Fibroblast of villous mesenchyme (primary cell): ENCODE data around the gene NAA25. TPM values are rescaled to one million over a fixed set of nuclear protein-coding genes. Genes with fewer than 3 reads are reported as not detected.
"Not testable (repeated sequence)": the region's sequence is repeated elsewhere in the genome, so short reads cannot be mapped to it uniquely, and the experiment has no call there.

Source experiments
- DNase-seq: peaks from one replicate; pipeline ENCODE4 v3.0.0-alpha.2; 2010; ENCODE audit warnings: low read depth
- H3K4me3 ChIP-seq: 2 replicates; pipeline ENCODE4 v1.5.1; 2011; ENCODE audit warnings: low read depth, mild to moderate bottlenecking, low read length
- total RNA-seq: library from RNA; depleted of rRNA; stranded (reverse); fragments of >200 nt; gene quantifications from 2 replicates; pipeline ENCODE4 v1.2.3, GENCODE V29; 2012
- TF ChIP-seq, protein P1 (sequence below): IDR thresholded peaks from 2 replicates; pipeline ENCODE4 v1.5.1; 2012; ENCODE audit warnings: low read depth, mild to moderate bottlenecking, low read length; ENCODE audit not compliant: insufficient read depth

NAA25 gene
- total RNA-seq, 1 donor: 30.7 TPM

DNA sequence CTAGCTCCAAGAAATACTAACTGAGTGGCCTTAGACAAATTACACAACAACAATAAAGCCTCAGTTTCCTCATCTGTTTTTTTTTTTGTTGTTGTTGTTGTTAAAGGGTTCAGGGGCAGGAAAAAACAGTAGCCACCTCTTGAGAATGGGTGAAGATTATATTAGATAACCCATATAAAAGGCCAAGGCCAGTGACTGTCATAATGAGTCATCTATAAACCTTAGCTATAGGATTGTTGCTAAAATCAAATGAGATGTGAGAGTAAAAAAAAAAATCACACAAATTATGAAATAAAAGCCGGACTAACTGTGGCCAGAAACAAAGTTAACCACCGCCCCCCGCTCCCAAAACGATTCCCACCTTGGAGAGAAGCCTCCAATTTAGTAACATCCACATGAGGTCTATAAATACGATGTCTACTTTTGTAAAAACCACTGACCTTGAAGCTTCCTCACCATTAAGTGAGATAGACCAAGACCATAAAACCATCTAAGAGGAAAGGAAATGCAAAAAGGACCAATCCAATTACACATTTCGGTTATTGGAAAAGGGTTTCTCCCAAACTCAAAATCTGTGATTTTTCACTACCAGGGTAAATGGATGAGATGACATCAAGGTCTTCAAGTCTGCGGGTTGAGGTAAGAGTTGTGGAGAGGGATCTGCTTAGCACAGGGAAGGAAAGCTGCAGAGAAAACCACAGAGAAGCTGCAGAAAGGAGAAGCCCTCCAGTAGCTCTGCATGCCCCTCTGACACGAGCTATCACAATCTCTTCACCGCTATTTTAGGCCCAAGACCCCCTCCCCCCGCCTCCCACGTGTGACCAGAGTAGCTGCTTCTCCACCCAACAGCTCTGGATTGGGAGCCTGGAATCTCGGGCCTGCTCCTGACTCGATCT, 1.0 kb downstream of the NAA25 start:
- H3K4me3 ChIP-seq: peak overlapping the region; percentile 94
- TF ChIP-seq, protein P1, sequence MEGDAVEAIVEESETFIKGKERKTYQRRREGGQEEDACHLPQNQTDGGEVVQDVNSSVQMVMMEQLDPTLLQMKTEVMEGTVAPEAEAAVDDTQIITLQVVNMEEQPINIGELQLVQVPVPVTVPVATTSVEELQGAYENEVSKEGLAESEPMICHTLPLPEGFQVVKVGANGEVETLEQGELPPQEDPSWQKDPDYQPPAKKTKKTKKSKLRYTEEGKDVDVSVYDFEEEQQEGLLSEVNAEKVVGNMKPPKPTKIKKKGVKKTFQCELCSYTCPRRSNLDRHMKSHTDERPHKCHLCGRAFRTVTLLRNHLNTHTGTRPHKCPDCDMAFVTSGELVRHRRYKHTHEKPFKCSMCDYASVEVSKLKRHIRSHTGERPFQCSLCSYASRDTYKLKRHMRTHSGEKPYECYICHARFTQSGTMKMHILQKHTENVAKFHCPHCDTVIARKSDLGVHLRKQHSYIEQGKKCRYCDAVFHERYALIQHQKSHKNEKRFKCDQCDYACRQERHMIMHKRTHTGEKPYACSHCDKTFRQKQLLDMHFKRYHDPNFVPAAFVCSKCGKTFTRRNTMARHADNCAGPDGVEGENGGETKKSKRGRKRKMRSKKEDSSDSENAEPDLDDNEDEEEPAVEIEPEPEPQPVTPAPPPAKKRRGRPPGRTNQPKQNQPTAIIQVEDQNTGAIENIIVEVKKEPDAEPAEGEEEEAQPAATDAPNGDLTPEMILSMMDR: no peak
- no peak for DNase-seq

DNA sequence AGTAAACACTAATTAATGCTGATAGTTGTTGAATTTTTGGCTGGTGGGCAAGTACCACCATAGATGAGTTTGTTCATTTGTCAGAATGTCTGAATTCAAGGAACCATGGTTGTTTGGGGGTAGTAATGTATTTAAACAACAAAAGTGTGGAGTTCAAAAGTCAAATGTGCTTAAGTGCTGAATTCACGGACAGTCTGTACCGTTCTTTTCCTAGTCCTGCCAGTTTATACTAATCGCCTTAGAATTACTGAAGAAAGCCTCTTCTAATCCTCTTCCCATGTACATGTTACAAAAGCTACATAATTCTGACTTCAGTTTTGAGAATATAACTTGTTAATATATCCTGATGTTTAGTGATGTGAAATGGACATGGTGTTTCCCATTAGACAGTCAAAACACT, 2.7 kb downstream of the NAA25 start:
- no peak for DNase-seq
- H3K4me3 ChIP-seq: no peak overlapping the region
- TF ChIP-seq, protein P1: no peak

DNA sequence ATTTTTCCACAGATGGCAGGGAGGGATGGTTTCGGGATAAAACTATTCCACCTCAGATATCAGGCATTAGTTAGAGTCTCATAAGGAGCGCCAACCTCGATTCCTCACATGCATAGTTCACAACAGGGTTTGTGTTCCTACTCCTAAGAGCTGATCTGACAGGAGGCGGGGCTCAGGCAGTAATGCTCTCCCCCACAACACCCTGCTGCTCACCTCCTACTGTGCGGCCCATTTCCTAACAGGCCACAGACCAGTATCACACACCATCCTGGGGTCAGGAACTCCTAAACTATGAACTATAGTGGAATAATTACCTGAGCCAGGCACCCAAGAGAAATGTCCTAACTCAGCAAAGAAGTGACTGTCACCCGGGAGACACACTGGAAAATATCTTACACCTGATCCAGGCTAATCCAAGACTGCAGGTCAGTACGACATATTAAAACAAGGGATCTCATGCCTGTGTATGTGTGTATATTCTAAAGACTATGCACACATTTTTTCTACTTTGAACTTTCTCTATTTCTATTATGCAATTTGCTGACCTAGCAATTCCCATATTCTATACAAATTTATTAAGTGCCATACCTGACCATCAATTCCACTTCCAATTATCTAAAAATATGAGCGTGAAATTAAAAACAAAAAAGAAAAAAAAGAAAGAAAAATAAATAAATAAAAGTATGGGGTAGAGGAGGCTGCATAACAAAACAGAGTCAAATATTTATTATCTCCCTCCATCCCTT, 4.7 kb downstream of the NAA25 start:
- TF ChIP-seq, protein P1: no peak
- no peak for DNase-seq
- H3K4me3 ChIP-seq: no peak overlapping the region

DNA sequence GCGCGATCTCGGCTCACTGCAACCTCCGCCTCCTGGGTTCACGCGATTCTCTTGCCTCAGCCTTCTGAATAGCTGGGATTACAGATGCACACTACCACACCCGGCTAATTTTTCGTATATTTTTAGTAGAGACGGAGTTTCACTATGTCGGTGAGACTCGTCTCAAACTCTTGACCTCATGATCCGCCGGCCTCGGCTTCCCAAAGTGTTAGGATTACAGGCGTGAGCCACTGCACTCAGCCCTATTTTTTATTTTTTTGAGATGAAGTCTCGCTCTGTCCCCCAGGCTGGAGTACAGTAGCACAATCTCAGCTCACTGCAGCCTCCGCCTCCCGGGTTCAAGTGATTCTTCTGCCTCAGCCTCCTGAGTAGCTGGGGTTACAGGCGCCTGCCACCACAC, 5.8 kb downstream of the NAA25 start:
- H3K4me3 ChIP-seq, DNase-seq: not testable (repeated sequence)

DNA sequence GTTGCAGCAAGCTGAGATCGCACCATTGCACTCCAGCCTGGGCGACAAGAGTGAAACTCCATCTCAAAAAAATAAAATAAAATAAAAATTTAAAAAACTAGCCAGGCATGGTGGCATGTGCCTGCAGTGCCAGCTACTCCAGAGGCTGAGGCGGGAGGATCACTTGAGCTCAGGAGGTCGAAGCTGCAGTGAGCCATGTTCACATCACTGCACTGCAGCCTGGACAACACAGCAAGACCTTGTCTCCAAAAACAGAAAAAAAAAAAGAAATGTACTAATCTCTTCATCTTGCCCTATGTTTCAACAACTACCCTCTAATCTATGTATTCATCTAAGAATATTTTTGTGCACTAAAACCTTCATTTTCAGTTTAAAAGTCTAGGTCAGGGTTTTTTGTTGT, 6.5 kb downstream of the NAA25 start:
- TF ChIP-seq, protein P1: no peak
- DNase-seq: no peak
- H3K4me3 ChIP-seq: no peak overlapping the region

DNA sequence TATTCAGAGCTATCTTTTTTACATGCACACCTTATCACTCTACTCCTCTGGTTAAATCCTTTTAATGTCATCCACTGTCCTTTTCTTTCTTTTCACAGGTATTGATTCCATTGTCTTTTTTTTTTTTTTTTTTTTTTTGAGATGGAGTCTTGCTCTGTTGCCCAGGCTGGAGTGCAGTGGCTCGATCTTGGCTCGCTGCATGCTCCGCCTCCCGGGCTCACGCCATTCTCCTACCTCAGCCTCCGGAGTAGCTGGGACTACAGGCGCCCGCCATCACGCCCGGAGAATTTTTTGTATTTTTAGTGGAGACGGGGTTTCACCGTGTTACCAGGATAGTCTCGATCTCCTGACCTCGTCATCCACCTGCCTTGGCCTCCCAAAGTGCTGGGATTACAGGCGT, 8.1 kb downstream of the NAA25 start:
- not testable (repeated sequence) for H3K4me3 ChIP-seq, DNase-seq

DNA sequence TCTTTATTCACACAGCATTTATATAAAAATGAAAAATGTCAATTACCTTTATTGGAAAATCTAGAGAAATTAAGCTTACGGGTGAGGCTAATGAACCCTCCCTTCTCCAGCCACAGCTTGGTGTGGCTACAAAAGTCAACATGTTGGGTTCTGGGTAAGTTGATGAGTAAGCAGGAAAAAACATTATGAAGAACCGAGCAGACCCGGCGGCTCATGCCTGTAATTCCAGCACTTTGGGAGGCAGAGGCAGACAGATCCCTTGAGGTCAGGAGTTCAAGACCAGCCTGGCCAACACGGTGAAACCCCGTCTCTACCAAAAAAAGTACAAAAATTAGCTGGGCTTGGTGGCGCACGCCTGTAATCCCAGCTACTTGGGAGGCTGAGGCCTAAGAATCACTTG, 10.9 kb downstream of the NAA25 start:
- no peak for DNase-seq
- H3K4me3 ChIP-seq: no peak overlapping the region
- TF ChIP-seq, protein P1: no peak
